Right ventricle myocardium superior (tissue), 1 donor: ENCODE data around the gene GPR89B. TPM values are rescaled to one million over a fixed set of nuclear protein-coding genes. Genes with fewer than 3 reads are reported as not detected.
"Not testable (repeated sequence)": the region's sequence is repeated elsewhere in the genome, so short reads cannot be mapped to it uniquely, and the experiment has no call there.

Experiments used
- ATAC-seq: fragments of 200-7000 bp; cut with Tn5 transposase; one replicate; pipeline ENCODE4 v1.9.1; 2020; ENCODE audit warnings: mild to moderate bottlenecking; ENCODE audit not compliant: poor library complexity
- DNase-seq: peaks from one replicate; pipeline ENCODE4 v3.0.0-alpha.2; 2020
- intact Hi-C: fragments of 100-400 bp; cut with DNase I; formaldehyde crosslinking; loops from one replicate; pipeline ENCODE4 v1.11.2; 2022
- long read RNA-seq: library from polyadenylated mRNA; unstranded; transcript quantifications from one replicate; pipeline ENCODE4 v2.0.0, GENCODE V29; 2021
- total RNA-seq: library from RNA; stranded (reverse); fragmentation: NEBNext Ultra II Directional; extraction: Animal tissue kit (Norgen Biotek cat#: 25700); gene quantifications from one replicate; pipeline ENCODE4 v1.2.1, GENCODE V29; 2021
- donor health status: DM: no; HTN: yes; CAD: no; lungs with severe emphysema.

The GPR89B gene
- 5.9 TPM for total RNA-seq
- long read RNA-seq, transcript GPR89B-201 (14 exons, 1,934 nt) = major isoform, 9 of 11 reads
- long read RNA-seq, partial matches to known transcripts = 0 of 11 reads
- long read RNA-seq, other reads (novel, unspliced or antisense) = 2 of 11 reads

- intact Hi-C loops = not testable (repeated sequence)
- ATAC-seq (peak; percentile 100), DNase-seq (peak; percentile 95)
Observed at GRCh38 chr1:147928236-147929132, at the start of gene GPR89B. Gene GPR89B, plus strand, starts transcription at chr1:147928420. Its CDS starts 117 bp downstream, at chr1:147928537.

DNA sequence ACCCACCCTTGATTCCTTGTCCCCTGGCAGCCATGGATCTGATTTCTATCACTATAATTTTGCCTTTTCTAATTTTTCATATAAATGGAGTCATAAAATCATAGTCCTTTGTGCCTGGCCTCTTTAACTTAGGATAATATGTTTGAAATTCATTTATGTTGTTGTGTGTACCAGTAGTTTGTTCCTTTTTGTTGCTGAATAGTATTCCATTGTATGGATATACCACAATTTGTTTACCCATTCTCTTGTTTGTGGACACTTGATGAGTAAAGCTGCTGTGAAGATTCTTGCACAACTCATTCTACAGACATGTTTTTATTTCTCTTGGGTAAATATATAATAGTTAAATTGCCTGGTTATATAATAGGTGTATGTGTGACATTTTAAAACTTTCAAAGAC is 48.3 kb upstream of the GPR89B start:
- DNase-seq (no peak), ATAC-seq (no peak)
- intact Hi-C loops = no loop called here

- intact Hi-C loops = no loop called here
- ATAC-seq (no peak), DNase-seq (no peak)
Observed at GRCh38 chr1:147882535-147882934, 45.7 kb upstream of the GPR89B start.

DNA sequence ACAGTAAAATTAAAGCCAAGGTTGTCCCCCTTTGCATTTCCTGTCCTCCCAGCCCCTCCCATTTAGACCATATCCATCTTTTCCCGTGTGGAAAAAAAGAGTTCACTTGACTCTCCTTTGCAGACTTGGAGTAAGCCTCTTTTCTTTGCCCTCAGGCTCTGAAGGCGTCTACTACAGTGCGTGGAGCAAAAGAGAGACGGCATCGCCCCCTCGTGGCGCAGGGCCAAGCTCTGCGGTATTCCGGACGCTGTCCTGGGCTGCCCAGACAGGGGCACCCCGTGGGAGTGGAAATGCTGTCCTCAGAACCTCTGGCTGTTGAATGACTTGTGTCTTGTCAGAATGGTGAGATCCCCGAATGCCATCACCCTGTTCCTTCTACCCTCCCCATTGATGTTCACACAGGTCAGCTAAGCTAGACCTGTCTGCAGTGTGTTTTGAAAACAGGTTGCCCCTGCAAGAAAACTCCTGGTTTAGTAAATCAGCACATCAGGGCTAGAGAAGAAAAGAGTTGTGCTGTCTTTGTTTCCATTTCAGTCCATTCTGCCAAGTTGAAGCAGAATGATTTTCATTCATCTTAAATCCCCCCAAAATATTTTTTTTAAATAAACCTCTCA is 37.9 kb upstream of the GPR89B start:
- intact Hi-C loops = loop anchor here (2.0 to 10.0 kb wide), 3 partner anchors 167 to 393 kb away; no protein-coding TSS in a partner anchor
- ATAC-seq (peak; percentile 92), DNase-seq (peak; percentile 84)

DNA sequence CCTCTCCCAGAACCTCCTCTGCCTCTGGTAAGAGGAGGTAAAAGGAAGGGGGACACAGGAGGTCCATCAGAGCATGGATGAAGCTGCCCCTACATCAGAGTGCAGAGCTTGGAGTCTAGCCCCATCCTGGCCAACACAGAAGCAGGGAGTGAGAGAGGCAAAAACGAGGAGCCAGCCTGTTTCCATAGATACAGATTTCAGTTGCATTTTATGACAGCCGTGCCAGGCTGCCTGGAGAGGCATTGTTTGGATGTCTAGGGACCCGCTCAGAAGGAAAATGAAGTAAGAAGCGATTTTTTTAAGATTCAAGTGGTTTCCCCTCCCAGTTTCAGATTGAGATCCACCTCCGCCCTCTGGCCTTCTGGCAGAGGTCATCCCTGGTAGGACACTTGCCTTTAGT is 37.1 kb upstream of the GPR89B start:
- intact Hi-C loops = loop anchor here (2.0 to 10.0 kb wide), 3 partner anchors 168 to 394 kb away; no protein-coding TSS in a partner anchor
- DNase-seq = no peak
- ATAC-seq = no peak

GRCh38 chr1:147892216-147892615 is 36.0 kb upstream of the GPR89B start:
- intact Hi-C loops = loop anchor here (5.0 to 10.0 kb wide), 2 partner anchors 247 to 395 kb away; no protein-coding TSS in a partner anchor
- DNase-seq (no peak), ATAC-seq (peak; percentile 67)

GRCh38 chr1:147892731-147893214 is 35.4 kb upstream of the GPR89B start:
- ATAC-seq (peak; percentile 69), DNase-seq (no peak)
- intact Hi-C loops = loop anchor here (5.0 to 10.0 kb wide), 2 partner anchors 248 to 395 kb away; no protein-coding TSS in a partner anchor

DNA sequence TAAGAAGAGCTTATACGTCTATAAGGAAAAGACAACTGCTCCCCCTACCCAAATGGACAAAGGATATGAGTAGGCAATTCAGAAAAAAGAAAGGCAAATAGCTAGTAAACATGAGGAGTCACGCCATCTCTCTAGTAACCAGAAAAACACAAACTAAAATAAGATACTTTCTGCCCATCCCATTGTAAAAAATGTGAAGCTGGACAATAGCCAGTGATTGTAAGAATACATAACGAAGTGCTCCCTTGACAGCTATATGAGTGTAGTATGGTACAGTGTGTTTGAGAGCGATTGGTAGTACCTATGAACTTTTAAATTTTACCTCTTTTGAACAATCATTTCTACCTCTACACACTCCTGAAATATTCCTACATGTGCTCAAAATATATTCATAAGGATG is 33.1 kb upstream of the GPR89B start:
- intact Hi-C loops = loop anchor here (10.0 kb wide), 1 partner anchor 250 kb away; no protein-coding TSS in a partner anchor
- ATAC-seq = no peak
- DNase-seq = no peak

- ATAC-seq (peak; percentile 42), DNase-seq (no peak)
- intact Hi-C loops = loop anchor here (10.0 kb wide), 1 partner anchor 252 kb away; no protein-coding TSS in a partner anchor
Observed at GRCh38 chr1:147897029-147897752, 31.0 kb upstream of the GPR89B start.

DNA sequence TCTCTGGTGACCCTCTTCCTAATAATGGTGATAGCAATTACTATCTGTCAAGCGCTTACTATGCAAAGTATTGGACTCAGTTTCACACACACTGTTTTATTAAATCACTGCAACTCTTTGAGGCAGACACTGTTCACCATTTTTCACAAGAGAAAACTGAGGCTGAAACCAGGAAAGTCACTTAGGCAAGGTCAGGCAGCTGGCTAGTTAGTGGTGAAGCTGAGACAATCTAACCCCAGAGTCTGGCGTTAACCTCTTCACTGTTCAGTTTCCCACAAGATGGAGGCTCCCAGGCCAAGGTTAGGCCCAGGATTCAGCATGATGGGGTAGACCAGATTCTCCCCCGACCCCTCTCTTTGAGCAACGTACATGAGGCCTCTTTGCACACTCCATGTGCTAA is 30.4 kb upstream of the GPR89B start:
- ATAC-seq (no peak), DNase-seq (no peak)
- intact Hi-C loops = loop anchor here (10.0 kb wide), 1 partner anchor 253 kb away; no protein-coding TSS in a partner anchor

GRCh38 chr1:147902253-147902845 is 25.9 kb upstream of the GPR89B start, which contains the start of gene GJA8:
Gene GJA8, plus strand, starts transcription at chr1:147902795. Its CDS starts 5,161 bp downstream, at chr1:147907956.
- DNase-seq (no peak), ATAC-seq (no peak)
- intact Hi-C loops = no loop called here

DNA sequence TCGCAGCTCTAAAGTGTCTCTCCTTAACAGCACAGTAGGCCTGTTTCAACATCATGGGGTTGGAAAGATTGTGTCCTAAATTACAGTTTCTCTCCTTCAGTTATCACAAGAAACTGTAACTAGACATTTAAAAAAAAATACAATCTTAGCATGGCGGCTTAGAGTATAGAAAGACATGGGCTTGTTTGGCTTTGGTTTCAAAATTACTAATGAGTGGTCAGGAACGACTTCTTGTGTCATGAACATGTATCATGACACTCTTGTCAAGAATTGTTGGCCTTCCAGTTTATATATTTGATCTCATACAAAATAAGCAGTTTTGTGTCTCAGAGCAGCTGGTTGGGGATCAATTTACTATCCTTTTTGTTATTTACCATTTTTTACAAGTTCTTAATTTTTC is 23.5 kb upstream of the GPR89B start:
- ATAC-seq (no peak), DNase-seq (no peak)
- intact Hi-C loops = no loop called here

DNA sequence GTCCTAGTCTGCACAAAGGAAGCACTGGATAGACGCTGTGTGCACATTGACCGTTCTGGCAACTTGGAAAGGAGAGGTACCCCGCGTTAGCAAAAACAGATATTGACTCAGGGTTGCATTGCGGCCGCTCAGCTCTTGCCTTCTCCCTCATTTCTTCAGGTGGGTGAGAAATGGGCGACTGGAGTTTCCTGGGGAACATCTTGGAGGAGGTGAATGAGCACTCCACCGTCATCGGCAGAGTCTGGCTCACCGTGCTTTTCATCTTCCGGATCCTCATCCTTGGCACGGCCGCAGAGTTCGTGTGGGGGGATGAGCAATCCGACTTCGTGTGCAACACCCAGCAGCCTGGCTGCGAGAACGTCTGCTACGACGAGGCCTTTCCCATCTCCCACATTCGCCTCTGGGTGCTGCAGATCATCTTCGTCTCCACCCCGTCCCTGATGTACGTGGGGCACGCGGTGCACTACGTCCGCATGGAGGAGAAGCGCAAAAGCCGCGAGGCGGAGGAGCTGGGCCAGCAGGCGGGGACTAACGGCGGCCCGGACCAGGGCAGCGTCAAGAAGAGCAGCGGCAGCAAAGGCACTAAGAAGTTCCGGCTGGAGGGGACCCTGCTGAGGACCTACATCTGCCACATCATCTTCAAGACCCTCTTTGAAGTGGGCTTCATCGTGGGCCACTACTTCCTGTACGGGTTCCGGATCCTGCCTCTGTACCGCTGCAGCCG is 20.3 kb upstream of the GPR89B start:
- intact Hi-C loops = no loop called here
- DNase-seq (no peak), ATAC-seq (no peak)

DNA sequence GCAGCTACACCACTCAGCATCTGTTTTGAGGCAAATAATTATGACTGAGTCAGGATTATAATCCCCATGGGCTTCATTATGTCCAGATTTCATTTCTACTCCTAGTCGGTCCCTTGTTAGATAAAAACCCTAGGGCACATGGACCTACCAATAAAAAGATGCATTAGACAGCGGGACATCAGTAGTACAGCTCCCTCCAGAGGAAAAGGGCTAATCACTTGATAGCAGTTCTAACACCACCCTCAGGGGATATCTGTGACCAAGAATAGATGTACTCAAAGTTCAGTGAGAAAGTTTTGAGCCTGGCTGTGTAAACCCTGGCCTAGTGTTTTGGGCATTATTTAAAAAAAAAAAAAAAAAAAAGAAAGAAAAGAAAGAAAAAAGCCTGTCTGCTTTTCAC is 15.7 kb upstream of the GPR89B start:
- ATAC-seq (no peak), DNase-seq (no peak)
- intact Hi-C loops = no loop called here

GRCh38 chr1:147913362-147913942 is 14.8 kb upstream of the GPR89B start:
- DNase-seq = no peak
- ATAC-seq = no peak
- intact Hi-C loops = no loop called here

- intact Hi-C loops = no loop called here
- ATAC-seq = no peak
- DNase-seq = no peak
Observed at GRCh38 chr1:147919896-147920295, 8.3 kb upstream of the GPR89B start.

- intact Hi-C loops = no loop called here
- no peak for ATAC-seq
- no peak for DNase-seq
Observed at GRCh38 chr1:147924813-147925212, 3.4 kb upstream of the GPR89B start.
